ENCODE data around the gene NPR1.

DNA sequence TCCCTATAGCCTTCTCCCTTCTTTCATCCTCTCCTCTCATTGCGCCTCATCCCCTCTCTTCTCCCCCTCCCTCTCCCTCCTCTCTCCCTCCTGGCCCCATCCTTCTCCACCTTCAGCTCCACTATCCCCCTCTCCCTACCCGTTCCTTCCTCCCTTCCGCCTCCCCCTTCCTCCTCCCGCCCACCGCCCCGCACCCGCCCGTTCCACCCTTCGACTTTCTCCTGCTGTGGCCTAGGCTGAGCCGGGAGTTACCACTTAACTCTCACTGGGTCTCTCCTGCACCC lies 1.6 kb downstream of the NPR1 start:
- TF ChIP-seq FOXA1 (IDR thresholded peaks at IDR 0.05) (no peak), GABPA (IDR thresholded peaks at IDR 0.05 in 1 of 2, conservative IDR thresholded peaks at IDR 0.05 in 1 of 2) (no peak), RAD21 (IDR thresholded peaks at IDR 0.05) (no peak)

Measured in liver (tissue), 2 donors.